OCI-LY7 (cell line): Measurements from ENCODE around the gene SECISBP2L.

ENCODE experiments used
- EZH2phosphoT487 ChIP-seq: fragments of 200-600 bp; sonication (generic); IDR thresholded peaks from 2 replicates; pipeline ENCODE4 v1.6.1; 2018; ENCODE audit warnings: low read depth, borderline replicate concordance, mild to moderate bottlenecking, mixed run types, antibody characterized with exemption, low read length, moderate library complexity, mixed read lengths
- TF ChIP-seq, protein P1 (sequence below): fragments of 200-600 bp; sonication (generic); conservative IDR thresholded peaks from 2 replicates; pipeline ENCODE4 v1.5.1; 2014; ENCODE audit warnings: mild to moderate bottlenecking, antibody characterized with exemption, low read length, moderate library complexity, mixed read lengths

DNA sequence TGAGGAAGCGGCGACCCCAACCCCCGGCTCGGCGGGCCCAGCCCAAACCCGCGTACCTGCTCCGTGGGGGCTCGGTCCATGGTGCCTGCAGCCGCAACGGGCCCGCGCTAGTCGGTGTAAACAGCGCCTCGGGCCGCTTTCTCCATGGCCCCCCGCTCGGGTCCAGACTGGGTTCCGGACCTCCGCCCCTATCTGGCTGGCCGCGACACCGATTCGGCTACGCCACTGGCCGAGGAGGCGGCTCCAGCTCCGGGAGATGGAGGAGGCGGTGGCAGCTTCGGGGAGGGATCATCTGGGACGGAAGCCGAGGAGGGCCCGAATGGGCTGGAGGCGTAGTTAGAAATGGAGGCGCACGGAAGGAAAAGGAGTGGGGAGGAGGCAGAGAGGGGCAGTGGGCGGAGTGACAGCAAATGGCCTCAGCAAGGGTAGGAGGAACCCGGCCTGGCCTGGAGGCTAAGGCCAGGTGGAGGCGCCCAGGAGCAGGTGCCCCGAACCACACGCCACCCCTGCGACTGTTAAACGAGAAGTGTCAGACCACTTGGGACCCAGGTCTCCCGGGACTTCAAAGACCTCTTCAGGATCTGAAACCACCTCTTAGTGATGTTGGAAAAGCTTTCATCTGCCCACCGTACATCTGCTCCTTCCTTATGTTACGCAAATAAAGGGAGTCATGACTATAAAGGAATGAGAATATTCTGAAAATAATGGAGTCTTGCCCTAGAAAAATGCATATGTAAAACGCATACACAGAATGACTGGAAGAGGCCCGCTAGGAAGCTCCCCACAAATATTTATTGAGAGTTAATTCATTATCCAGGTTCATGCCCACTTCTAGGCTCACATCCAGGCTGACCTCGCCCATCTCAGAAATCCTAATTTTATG lies at the start of gene SECISBP2L:
- no peak for TF ChIP-seq EZH2phosphoT487
- TF ChIP-seq, protein P1, sequence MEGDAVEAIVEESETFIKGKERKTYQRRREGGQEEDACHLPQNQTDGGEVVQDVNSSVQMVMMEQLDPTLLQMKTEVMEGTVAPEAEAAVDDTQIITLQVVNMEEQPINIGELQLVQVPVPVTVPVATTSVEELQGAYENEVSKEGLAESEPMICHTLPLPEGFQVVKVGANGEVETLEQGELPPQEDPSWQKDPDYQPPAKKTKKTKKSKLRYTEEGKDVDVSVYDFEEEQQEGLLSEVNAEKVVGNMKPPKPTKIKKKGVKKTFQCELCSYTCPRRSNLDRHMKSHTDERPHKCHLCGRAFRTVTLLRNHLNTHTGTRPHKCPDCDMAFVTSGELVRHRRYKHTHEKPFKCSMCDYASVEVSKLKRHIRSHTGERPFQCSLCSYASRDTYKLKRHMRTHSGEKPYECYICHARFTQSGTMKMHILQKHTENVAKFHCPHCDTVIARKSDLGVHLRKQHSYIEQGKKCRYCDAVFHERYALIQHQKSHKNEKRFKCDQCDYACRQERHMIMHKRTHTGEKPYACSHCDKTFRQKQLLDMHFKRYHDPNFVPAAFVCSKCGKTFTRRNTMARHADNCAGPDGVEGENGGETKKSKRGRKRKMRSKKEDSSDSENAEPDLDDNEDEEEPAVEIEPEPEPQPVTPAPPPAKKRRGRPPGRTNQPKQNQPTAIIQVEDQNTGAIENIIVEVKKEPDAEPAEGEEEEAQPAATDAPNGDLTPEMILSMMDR: peak; percentile 78
